Measurements from ENCODE around the gene MYO7B. TPM values are rescaled to one million over a fixed set of nuclear protein-coding genes. Genes with fewer than 3 reads are reported as not detected.
A peak's percentile ranks its signal among the peaks of the same experiment; 100 is the strongest.

MYO7B gene
- total RNA-seq, 6 experiments from 2014 or later: 0.74 to 1.3 (median 0.98) TPM

DNA sequence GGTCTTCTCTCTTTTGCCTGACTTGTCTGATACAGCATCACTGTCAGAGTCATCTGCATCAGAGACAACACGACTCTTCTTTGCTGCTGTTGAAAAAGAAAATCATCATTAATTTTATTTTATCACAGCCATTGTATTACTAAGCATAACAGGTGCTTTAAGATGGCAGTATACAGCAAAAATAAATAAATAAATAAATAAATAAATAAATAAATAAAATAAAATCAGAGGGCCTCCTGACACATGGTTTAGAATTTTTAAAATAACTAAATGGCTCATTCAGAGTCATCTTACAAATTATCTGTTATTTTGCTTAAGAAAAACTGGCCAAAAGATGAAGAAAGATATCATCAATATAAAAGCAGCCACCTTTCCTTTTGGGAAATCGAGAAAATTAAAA lies 32.0 kb upstream of the MYO7B start:
- peaks cover 55% of the 10 kb centered on the region for H3K36me3 Mint-ChIP-seq (ENCODE audit: low read depth)
- H3K27me3 Mint-ChIP-seq (ENCODE audit: insufficient read depth): no peaks in the 10 kb centered on the region; the same call in 1 of the 2 replicates
- TF ChIP-seq, protein P1, sequence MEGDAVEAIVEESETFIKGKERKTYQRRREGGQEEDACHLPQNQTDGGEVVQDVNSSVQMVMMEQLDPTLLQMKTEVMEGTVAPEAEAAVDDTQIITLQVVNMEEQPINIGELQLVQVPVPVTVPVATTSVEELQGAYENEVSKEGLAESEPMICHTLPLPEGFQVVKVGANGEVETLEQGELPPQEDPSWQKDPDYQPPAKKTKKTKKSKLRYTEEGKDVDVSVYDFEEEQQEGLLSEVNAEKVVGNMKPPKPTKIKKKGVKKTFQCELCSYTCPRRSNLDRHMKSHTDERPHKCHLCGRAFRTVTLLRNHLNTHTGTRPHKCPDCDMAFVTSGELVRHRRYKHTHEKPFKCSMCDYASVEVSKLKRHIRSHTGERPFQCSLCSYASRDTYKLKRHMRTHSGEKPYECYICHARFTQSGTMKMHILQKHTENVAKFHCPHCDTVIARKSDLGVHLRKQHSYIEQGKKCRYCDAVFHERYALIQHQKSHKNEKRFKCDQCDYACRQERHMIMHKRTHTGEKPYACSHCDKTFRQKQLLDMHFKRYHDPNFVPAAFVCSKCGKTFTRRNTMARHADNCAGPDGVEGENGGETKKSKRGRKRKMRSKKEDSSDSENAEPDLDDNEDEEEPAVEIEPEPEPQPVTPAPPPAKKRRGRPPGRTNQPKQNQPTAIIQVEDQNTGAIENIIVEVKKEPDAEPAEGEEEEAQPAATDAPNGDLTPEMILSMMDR (IDR thresholded peaks at IDR 0.05): no peak
- DNase-seq: no peak
- H3K4me3 Mint-ChIP-seq: no peak overlapping the region
- H3K4me1 Mint-ChIP-seq (ENCODE audit: low read depth): peaks cover 51% of the 10 kb centered on the region
- H3K27ac Mint-ChIP-seq: no peak overlapping the region
- no peaks in the 10 kb centered on the region for H3K9me3 Mint-ChIP-seq

DNA sequence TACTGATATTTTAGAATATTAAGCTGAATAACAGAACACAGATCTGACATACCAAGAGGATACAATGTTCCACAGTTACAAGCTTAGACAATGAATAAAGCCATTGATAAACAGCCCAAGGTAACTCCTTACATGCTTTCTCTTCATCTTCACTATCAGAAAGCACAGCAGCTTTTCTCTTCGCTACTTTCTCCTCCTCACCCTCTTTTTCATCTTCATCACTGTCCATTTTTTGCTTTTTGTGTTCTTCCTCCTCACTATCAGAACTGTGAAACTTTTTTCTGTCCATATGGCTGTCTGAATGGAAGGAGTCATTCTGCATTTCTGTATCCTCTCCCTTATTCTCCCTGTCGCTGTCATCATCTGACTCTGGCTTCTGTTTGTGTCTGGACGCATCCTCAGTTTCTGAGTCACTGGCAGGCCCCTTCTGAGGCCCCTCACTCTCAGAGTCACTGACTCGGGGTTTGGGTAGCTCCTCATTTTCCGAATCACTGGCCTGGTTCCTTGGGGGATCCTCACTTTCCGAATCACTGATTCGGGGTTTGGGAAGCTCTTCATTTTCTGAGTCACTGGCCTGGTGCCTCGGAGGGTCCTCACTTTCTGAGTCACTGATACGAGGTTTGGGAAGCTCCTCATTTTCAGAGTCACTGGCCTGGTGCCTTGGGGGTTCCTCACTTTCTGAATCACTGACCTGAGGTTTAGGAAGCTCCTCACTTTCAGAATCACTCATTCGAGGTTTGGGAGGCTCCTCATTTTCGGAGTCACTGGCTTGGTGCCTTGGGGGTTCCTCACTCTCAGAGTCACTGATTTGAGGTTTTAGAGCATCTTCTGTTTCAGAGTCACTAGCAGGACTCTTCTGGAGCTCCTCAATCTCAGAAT lies 30.7 kb upstream of the MYO7B start:
- TF ChIP-seq, protein P1 (IDR thresholded peaks at IDR 0.05): no peak
- peaks cover 49% of the 10 kb centered on the region for H3K36me3 Mint-ChIP-seq (ENCODE audit: low read depth)
- peak; percentile 59 for DNase-seq
- H3K9me3 Mint-ChIP-seq: no peaks in the 10 kb centered on the region
- peak overlapping the region; percentile 70 for H3K4me3 Mint-ChIP-seq
- H3K4me1 Mint-ChIP-seq (ENCODE audit: low read depth): peaks cover 52% of the 10 kb centered on the region
- H3K27ac Mint-ChIP-seq: peak overlapping the region; percentile 91
- no peaks in the 10 kb centered on the region; the same call in 1 of the 2 replicates for H3K27me3 Mint-ChIP-seq (ENCODE audit: insufficient read depth)

DNA sequence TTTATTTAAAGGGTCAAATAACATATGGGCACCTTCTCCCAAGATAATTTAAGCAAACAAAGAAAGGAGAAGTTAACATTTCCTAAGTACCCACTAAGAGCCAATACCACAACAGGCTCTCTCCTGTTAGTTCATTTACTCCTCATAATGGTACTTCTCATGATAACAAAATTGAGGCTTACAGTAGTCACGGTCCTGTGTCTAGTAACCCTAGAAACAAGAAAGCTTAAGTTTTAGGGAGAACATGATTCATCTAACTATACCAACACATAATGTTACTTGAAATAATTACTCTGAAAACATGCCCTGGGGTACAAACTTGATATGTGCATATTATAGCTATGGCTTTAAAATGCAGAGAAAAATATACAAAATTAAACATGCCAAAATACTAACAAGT lies 29.0 kb upstream of the MYO7B start:
- Mint-ChIP-seq H3K4me1 (ENCODE audit: low read depth) (peaks cover 67% of the 10 kb centered on the region), H3K36me3 (ENCODE audit: low read depth) (peaks cover 43% of the 10 kb centered on the region), H3K9me3 (no peaks in the 10 kb centered on the region), H3K4me3 (no peak overlapping the region), H3K27me3 (ENCODE audit: insufficient read depth) (no peaks in the 10 kb centered on the region; the same call in 1 of the 2 replicates), H3K27ac (no peak overlapping the region; the same call in 1 of the 2 replicates)
- TF ChIP-seq, protein P1 (IDR thresholded peaks at IDR 0.05): no peak
- DNase-seq: peak; percentile 34

DNA sequence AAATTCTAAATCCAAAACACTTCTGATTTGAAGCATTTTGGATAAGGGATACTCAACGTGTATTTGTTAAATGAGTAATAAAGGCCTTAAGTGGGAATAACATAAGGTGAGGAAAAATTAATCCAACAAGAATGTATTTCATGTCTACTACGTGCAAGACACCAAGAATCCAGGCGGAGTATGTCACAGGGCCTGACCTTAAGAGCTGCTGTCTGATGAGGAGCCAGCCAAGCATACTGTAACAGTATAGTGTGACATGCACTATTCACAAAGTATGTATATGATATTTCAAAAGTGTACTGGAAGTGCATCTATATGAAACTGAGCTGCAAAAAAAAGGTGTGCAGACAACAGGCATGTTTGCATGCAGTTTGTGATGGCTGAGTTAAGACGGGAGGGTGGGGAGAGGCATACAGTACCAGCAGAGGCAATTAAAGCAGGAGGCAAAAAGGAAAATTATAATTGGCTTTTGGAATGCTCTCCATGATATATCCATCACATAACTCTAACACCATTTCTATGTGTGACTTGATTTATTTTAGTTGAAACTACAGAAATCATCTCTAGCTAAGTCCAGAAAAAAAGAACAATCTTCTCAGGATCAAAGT lies 27.4 kb upstream of the MYO7B start:
- H3K4me1 Mint-ChIP-seq (ENCODE audit: low read depth): peaks cover 84% of the 10 kb centered on the region
- no peaks in the 10 kb centered on the region for H3K9me3 Mint-ChIP-seq
- DNase-seq: no peak
- no peaks in the 10 kb centered on the region; the same call in 1 of the 2 replicates for H3K27me3 Mint-ChIP-seq (ENCODE audit: insufficient read depth)
- peak overlapping the region; percentile 64 for H3K4me3 Mint-ChIP-seq
- TF ChIP-seq, protein P1 (IDR thresholded peaks at IDR 0.05): no peak
- peaks cover 29% of the 10 kb centered on the region for H3K36me3 Mint-ChIP-seq (ENCODE audit: low read depth)
- peak overlapping the region; percentile 90 for H3K27ac Mint-ChIP-seq

DNA sequence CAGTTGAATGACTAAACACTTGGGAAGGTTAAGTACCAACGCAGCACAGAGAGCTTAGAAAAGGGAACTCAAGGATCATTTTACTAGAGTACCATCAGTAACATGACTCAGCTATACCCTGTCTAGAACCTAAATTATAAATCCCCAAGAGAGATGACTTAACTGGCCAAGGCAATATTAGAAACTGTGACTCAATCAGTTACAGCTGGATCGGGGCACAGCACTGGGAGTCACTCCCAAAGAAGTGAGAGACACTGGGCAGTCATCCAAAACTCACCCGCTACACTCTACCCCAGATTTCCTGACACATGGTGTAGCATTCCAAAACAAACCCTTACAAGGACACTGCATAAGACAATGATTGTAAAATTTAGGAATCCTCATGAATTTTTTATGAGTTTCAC lies 26.9 kb upstream of the MYO7B start:
- Mint-ChIP-seq H3K4me1 (ENCODE audit: low read depth) (peaks cover 89% of the 10 kb centered on the region), H3K36me3 (ENCODE audit: low read depth) (peaks cover 26% of the 10 kb centered on the region), H3K27ac (peak overlapping the region; percentile 90), H3K27me3 (ENCODE audit: insufficient read depth) (no peaks in the 10 kb centered on the region), H3K9me3 (no peaks in the 10 kb centered on the region), H3K4me3 (peak overlapping the region; percentile 64)
- TF ChIP-seq, protein P1 (IDR thresholded peaks at IDR 0.05): no peak
- DNase-seq: peak; percentile 99

All from HFFc6 (cell line).